SK-N-SH (cell line): ENCODE results near the gene HAGH.

Source experiments
- JUND ChIP-seq: IDR thresholded peaks from 2 replicates; pipeline ENCODE4 v1.4.0; 2012
- POLR2AphosphoS5 ChIP-seq: IDR thresholded peaks from 2 replicates; pipeline ENCODE4 v1.6.1; 2012; ENCODE audit warnings: low read depth, low read length
- RCOR1 ChIP-seq: fragments of 150-350 bp; IDR thresholded peaks from 2 replicates; pipeline ENCODE4 v1.6.1; 2017; ENCODE audit warnings: antibody characterized with exemption, low read length
- TF ChIP-seq, protein P1 (sequence below): fragments of 200-600 bp; sonication (generic); IDR thresholded peaks from 2 replicates; pipeline ENCODE4 v1.6.1; 2017; ENCODE audit warnings: antibody characterized with exemption, mild to moderate bottlenecking, moderate library complexity
- TF ChIP-seq, protein P2 (sequence below): IDR thresholded peaks from 2 replicates; pipeline ENCODE4 v1.4.0; 2012; ENCODE audit warnings: low read depth

DNA sequence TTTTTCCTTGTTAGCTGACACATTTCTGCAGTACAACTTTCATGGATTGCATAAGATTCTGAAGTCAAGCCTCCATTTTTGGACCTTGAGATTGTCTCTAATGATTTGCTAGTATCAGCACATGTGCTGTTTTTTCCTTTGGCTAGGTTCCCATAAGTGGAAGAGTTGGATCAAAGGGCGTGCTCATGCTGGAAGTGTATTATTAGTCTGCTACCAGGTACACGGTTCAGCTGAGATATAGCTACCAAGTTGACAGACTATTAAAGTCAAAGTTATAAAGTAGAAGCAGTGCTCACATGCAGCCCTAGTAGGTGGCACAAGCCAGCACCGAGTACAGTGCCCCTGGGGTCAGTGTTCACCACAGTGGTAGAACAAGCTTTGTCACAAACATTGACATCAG lies 3.6 kb upstream of the HAGH start:
- no peak for TF ChIP-seq POLR2AphosphoS5
- TF ChIP-seq, protein P1, sequence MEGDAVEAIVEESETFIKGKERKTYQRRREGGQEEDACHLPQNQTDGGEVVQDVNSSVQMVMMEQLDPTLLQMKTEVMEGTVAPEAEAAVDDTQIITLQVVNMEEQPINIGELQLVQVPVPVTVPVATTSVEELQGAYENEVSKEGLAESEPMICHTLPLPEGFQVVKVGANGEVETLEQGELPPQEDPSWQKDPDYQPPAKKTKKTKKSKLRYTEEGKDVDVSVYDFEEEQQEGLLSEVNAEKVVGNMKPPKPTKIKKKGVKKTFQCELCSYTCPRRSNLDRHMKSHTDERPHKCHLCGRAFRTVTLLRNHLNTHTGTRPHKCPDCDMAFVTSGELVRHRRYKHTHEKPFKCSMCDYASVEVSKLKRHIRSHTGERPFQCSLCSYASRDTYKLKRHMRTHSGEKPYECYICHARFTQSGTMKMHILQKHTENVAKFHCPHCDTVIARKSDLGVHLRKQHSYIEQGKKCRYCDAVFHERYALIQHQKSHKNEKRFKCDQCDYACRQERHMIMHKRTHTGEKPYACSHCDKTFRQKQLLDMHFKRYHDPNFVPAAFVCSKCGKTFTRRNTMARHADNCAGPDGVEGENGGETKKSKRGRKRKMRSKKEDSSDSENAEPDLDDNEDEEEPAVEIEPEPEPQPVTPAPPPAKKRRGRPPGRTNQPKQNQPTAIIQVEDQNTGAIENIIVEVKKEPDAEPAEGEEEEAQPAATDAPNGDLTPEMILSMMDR, result no peak
- TF ChIP-seq RCOR1, result no peak
- no peak for TF ChIP-seq JUND
- TF ChIP-seq, protein P2, sequence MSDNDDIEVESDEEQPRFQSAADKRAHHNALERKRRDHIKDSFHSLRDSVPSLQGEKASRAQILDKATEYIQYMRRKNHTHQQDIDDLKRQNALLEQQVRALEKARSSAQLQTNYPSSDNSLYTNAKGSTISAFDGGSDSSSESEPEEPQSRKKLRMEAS, result no peak
